PC-3 (cell line): ENCODE results near the gene GPA33. TPM values are rescaled to one million over a fixed set of nuclear protein-coding genes. Genes with fewer than 3 reads are reported as not detected.

Experiments
- ATAC-seq: fragments of 200-7000 bp; cut with Tn5 transposase; 2 replicates; pipeline ENCODE4 v1.9.1; 2020; ENCODE audit warnings: mild to moderate bottlenecking, moderate library complexity
- BruUV-seq: library from RNA; stranded (reverse); fragments of 400-500 nt; replicated peaks from 2 replicates; lab custom pipeline; 2021; lab: Mats Ljungman, UMichigan
- CTCF ChIA-PET: fragments of 300-600 bp; sonication (Branson Sonifier 250); formaldehyde crosslinking; loops from one replicate; lab custom pipeline; 2022; ENCODE audit warnings: antibody characterized with exemption; lab: Charles Lee
- POLR2A ChIA-PET: fragments of 300-600 bp; sonication (Branson Sonifier 250); formaldehyde crosslinking; loops from one replicate; lab custom pipeline; 2022; ENCODE audit warnings: antibody characterized with exemption; ENCODE audit not compliant: unreplicated experiment; lab: Charles Lee
- DNase-seq: peaks from one replicate; pipeline ENCODE4 v3.0.0-alpha.2; 2015
- H2AFZ ChIP-seq: fragments of 300-600 bp; sonication (generic); 2 replicates; pipeline ENCODE4 v1.6.0; 2016; ENCODE audit warnings: antibody characterized with exemption, low read length
- H3F3A ChIP-seq: fragments of 300-600 bp; sonication (generic); one replicate; pipeline ENCODE4 v1.6.0; 2017; ENCODE audit warnings: antibody characterized with exemption, low read length, control low read depth, mild to moderate bottlenecking; ENCODE audit not compliant: unreplicated experiment
- H3K27ac ChIP-seq: fragments of 300-600 bp; sonication (generic); 2 replicates; pipeline ENCODE4 v1.5.1; 2016; ENCODE audit warnings: mild to moderate bottlenecking, low read length
- H3K27me3 ChIP-seq: fragments of 300-600 bp; sonication (generic); 2 replicates; pipeline ENCODE4 v1.6.1; 2016; ENCODE audit warnings: low read length, mixed read lengths
- H3K36me3 ChIP-seq: fragments of 300-600 bp; sonication (generic); 2 replicates; pipeline ENCODE4 v1.6.1; 2016; ENCODE audit warnings: low read depth, mixed run types, low read length, mixed read lengths
- H3K4me1 ChIP-seq: fragments of 300-600 bp; sonication (generic); 2 replicates; pipeline ENCODE4 v1.5.1; 2016; ENCODE audit warnings: low read length; ENCODE audit not compliant: insufficient read depth
- H3K4me2 ChIP-seq: fragments of 300-600 bp; sonication (generic); 2 replicates; pipeline ENCODE4 v1.6.0; 2016; ENCODE audit warnings: low read length
- H3K4me3 ChIP-seq: fragments of 300-600 bp; sonication (generic); 2 replicates; pipeline ENCODE4 v1.5.1; 2016; ENCODE audit warnings: mild to moderate bottlenecking, low read length, mixed read lengths
- H3K79me2 ChIP-seq: fragments of 300-600 bp; sonication (generic); 2 replicates; pipeline ENCODE4 v1.6.1; 2017; ENCODE audit warnings: low read length, mixed read lengths
- H3K9ac ChIP-seq: fragments of 300-600 bp; sonication (generic); 2 replicates; pipeline ENCODE4 v1.6.0; 2016; ENCODE audit warnings: mild to moderate bottlenecking, low read length
- H3K9me2 ChIP-seq: fragments of 300-600 bp; sonication (generic); replicated peaks from 2 replicates; pipeline ENCODE4 v1.6.1; 2016; ENCODE audit warnings: mixed run types, low read length, mixed read lengths
- H3K9me3 ChIP-seq: fragments of 300-600 bp; sonication (generic); 2 replicates; pipeline ENCODE4 v1.6.1; 2016; ENCODE audit warnings: low read length, mixed read lengths
- H4K20me1 ChIP-seq: fragments of 300-600 bp; sonication (generic); 2 replicates; pipeline ENCODE4 v1.6.1; 2016; ENCODE audit warnings: low read length, mixed read lengths
- EZH2 ChIP-seq: fragments of 300-600 bp; sonication (generic); IDR thresholded peaks from one replicate; pipeline ENCODE4 v1.6.1; 2017; ENCODE audit warnings: antibody characterized with exemption, mild to moderate bottlenecking, low read length; ENCODE audit not compliant: unreplicated experiment
- EZH2phosphoT487 ChIP-seq: fragments of 300-600 bp; sonication (generic); IDR thresholded peaks from 2 replicates; pipeline ENCODE4 v1.6.1; 2018; ENCODE audit warnings: mild to moderate bottlenecking, antibody characterized with exemption, low read length, borderline replicate concordance
- intact Hi-C: fragments of 100-400 bp; cut with micrococcal nuclease; formaldehyde crosslinking; loops from 2 replicates; pipeline ENCODE4 v1.9.0; 2023
- total RNA-seq: library from RNA; depleted of rRNA; stranded (reverse); fragments of >200 nt; gene quantifications from 2 replicates; pipeline ENCODE4 v1.2.3, GENCODE V29; 2014
- TF ChIP-seq, protein P1 (sequence below): fragments of 300-600 bp; sonication (generic); conservative IDR thresholded peaks from 2 replicates; pipeline ENCODE4 v1.5.1; 2017; ENCODE audit warnings: antibody characterized with exemption, low read depth, mild to moderate bottlenecking, low read length

Gene GPA33
- total RNA-seq, 1 experiment from 2014 or later: 0.04 TPM

DNA sequence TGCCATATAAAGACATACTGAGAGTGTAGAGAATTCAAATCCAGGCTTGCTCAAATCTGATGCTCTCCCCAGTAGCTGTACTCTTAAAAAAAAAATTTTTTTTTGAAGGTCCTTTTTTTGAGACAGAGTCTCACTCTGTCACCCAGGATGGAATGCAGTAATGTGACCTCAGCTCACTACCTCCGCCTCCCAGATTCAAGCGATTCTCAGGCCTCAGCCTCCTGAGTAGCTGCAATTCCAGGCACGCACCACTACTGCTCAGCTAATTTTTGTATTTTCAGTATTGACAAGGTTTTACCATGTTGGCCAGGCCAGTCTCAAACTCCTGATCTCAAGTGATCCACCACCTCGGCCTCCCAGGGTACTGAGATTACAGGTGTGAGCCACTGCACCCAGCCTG, 32.4 kb upstream of the GPA33 start:
- intact Hi-C loops: loop anchor here (5.0 to 10.0 kb wide), 3 partner anchors 100 to 638 kb away; partner anchors contain the start of gene POU2F1
- ChIA-PET POLR2A (interaction anchor here (0.6 kb wide), 1 partner anchor 433 kb away, joined by 3 read pairs; no protein-coding TSS in a partner anchor), CTCF (interaction anchor here (0.7 to 1.4 kb wide), 2 partner anchors 98 to 440 kb away, joined by 3 to 6 read pairs; partner anchors contain the start of gene POU2F1)
- H3K79me2 ChIP-seq: no peaks in the 10 kb centered on the region
- TF ChIP-seq, protein P1, sequence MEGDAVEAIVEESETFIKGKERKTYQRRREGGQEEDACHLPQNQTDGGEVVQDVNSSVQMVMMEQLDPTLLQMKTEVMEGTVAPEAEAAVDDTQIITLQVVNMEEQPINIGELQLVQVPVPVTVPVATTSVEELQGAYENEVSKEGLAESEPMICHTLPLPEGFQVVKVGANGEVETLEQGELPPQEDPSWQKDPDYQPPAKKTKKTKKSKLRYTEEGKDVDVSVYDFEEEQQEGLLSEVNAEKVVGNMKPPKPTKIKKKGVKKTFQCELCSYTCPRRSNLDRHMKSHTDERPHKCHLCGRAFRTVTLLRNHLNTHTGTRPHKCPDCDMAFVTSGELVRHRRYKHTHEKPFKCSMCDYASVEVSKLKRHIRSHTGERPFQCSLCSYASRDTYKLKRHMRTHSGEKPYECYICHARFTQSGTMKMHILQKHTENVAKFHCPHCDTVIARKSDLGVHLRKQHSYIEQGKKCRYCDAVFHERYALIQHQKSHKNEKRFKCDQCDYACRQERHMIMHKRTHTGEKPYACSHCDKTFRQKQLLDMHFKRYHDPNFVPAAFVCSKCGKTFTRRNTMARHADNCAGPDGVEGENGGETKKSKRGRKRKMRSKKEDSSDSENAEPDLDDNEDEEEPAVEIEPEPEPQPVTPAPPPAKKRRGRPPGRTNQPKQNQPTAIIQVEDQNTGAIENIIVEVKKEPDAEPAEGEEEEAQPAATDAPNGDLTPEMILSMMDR: no peak
- no peak for TF ChIP-seq EZH2phosphoT487
- H3F3A ChIP-seq: no peaks in the 10 kb centered on the region
- BruUV-seq: no TSS peak
- H3K9me3 ChIP-seq: no peaks in the 10 kb centered on the region
- no peaks in the 10 kb centered on the region for H4K20me1 ChIP-seq
- DNase-seq (no peak), ATAC-seq (no peak)
- H3K27ac ChIP-seq: no peak overlapping the region
- no peak overlapping the region for H3K4me2 ChIP-seq
- no peaks in the 10 kb centered on the region for H3K4me1 ChIP-seq
- no peak overlapping the region for H3K9ac ChIP-seq
- no peaks in the 10 kb centered on the region for H3K9me2 ChIP-seq
- H3K4me3 ChIP-seq: no peak overlapping the region
- no peaks in the 10 kb centered on the region for H3K36me3 ChIP-seq
- H3K27me3 ChIP-seq: peaks cover 5% of the 10 kb centered on the region; the same call in 1 of the 2 replicates
- H2AFZ ChIP-seq: no peak overlapping the region

DNA sequence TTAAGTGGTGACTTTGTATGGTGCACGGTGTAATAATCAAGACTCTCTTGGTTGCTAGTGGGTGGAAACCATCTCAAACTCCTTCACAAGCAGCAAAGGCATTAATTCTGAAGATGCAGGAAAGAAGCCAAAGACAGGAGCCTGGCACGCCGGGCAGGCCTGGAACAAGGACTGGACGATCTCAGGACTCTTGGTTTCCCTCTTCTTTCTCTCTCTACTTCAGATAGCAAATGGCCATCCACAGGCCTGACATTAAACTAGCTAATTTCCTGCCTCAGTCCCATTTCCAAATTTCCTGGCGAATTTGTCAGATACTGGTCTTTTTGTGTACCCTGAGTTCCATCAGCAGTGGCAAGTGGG, 31.9 kb upstream of the GPA33 start:
- no peaks in the 10 kb centered on the region for H3K9me2 ChIP-seq
- POLR2A ChIA-PET: interaction anchor here (0.6 kb wide), 1 partner anchor 434 kb away, joined by 3 read pairs; no protein-coding TSS in a partner anchor
- intact Hi-C loops: loop anchor here (5.0 to 10.0 kb wide), 3 partner anchors 100 to 637 kb away; partner anchors contain the start of gene POU2F1
- no peak for ATAC-seq
- no peak for TF ChIP-seq EZH2phosphoT487
- TF ChIP-seq, protein P1: no peak
- no peak for TF ChIP-seq EZH2
- no TSS peak for BruUV-seq
- H3K4me3 ChIP-seq: no peak overlapping the region
- H3K4me1 ChIP-seq: no peaks in the 10 kb centered on the region
- no peaks in the 10 kb centered on the region for H3K36me3 ChIP-seq
- H4K20me1 ChIP-seq: no peaks in the 10 kb centered on the region
- peak overlapping the region; percentile 92 for H2AFZ ChIP-seq
- H3K79me2 ChIP-seq: no peaks in the 10 kb centered on the region
- no peak overlapping the region for H3K9ac ChIP-seq
- DNase-seq: no peak
- H3F3A ChIP-seq: no peaks in the 10 kb centered on the region
- H3K9me3 ChIP-seq: no peaks in the 10 kb centered on the region
- no peak overlapping the region for H3K4me2 ChIP-seq
- peaks cover under 1% of the 10 kb centered on the region; the same call in 1 of the 2 replicates for H3K27me3 ChIP-seq
- CTCF ChIA-PET: interaction anchor here (1.4 kb wide), 1 partner anchor 98 kb away, joined by 6 read pairs; the partner anchor contains the start of gene POU2F1
- no peak overlapping the region for H3K27ac ChIP-seq
